Ishikawa (cell line): ENCODE measurements around the gene DIAPH3.

Source experiments
- CEBPB ChIP-seq: IDR thresholded peaks from 2 replicates; pipeline ENCODE4 v1.6.1; 2012
- CREB1 ChIP-seq: IDR thresholded peaks from 2 replicates; pipeline ENCODE4 v1.6.1; 2012; ENCODE audit warnings: low read depth
- EGR1 ChIP-seq: IDR thresholded peaks from 2 replicates; pipeline ENCODE4 v1.6.1; 2012
- EP300 ChIP-seq: IDR thresholded peaks from 2 replicates; pipeline ENCODE4 v1.6.1; 2012; ENCODE audit warnings: borderline replicate concordance
- FOXM1 ChIP-seq: IDR thresholded peaks from 2 replicates; pipeline ENCODE4 v1.6.1; 2012; ENCODE audit warnings: low read depth, borderline replicate concordance
- NFIC ChIP-seq: IDR thresholded peaks from 2 replicates; pipeline ENCODE4 v1.6.1; 2012
- RAD21 ChIP-seq: IDR thresholded peaks from 2 replicates; pipeline ENCODE4 v1.6.1; 2012; ENCODE audit warnings: low read depth
- REST ChIP-seq: IDR thresholded peaks from 2 replicates; pipeline ENCODE4 v1.6.1; 2012; ENCODE audit warnings: low read depth, mild to moderate bottlenecking
- TAF1 ChIP-seq: IDR thresholded peaks from 2 replicates; pipeline ENCODE4 v1.6.1; 2012; ENCODE audit warnings: low read depth, mild to moderate bottlenecking
- TCF12 ChIP-seq: IDR thresholded peaks from 2 replicates; pipeline ENCODE4 v1.6.1; 2012; ENCODE audit warnings: low read depth
- TEAD4 ChIP-seq: IDR thresholded peaks from 2 replicates; pipeline ENCODE4 v1.6.1; 2012
- USF1 ChIP-seq: IDR thresholded peaks from 2 replicates; pipeline ENCODE4 v1.6.1; 2012
- YY1 ChIP-seq: IDR thresholded peaks from 2 replicates; pipeline ENCODE4 v1.6.1; 2012; ENCODE audit warnings: low read depth
- ZBTB7A ChIP-seq: IDR thresholded peaks from 2 replicates; pipeline ENCODE4 v1.6.1; 2012; ENCODE audit warnings: low read depth
- TF ChIP-seq, protein P1 (sequence below): IDR thresholded peaks from 2 replicates; pipeline ENCODE4 v1.6.1; 2012

DIAPH3 gene

GRCh38 chr13:60169239-60170031, 5.7 kb upstream of the DIAPH3 start:
- TF ChIP-seq ZBTB7A (no peak), EGR1 (no peak), FOXM1 (no peak), REST (no peak), NFIC (no peak), TCF12 (no peak), CEBPB (no peak), EP300 (no peak)
- TF ChIP-seq, protein P1, sequence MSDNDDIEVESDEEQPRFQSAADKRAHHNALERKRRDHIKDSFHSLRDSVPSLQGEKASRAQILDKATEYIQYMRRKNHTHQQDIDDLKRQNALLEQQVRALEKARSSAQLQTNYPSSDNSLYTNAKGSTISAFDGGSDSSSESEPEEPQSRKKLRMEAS, result no peak

DNA sequence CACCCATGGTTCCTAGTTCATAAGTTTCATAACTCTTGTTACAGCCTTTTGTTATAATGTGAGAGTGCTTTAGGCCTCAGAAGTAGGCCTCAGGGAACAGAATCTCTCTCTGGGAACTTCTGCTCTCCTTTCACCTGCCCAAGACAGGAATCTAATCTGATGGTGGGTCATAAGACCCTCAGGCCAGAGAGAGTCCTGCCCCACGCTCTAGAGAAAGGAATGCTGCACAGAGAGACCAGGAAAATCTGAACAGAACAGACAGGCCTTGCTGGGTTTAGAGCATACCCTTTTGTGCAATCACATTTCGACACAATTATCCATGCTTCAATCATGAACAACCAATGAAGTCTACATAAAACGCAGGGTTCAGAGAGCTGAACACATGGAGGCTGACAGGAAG, 3.4 kb upstream of the DIAPH3 start:
- TF ChIP-seq REST (no peak), RAD21 (no peak), TCF12 (no peak), CREB1 (no peak), USF1 (no peak), FOXM1 (no peak), EP300 (no peak), TAF1 (no peak), YY1 (no peak), ZBTB7A (no peak), EGR1 (no peak), CEBPB (no peak), TEAD4 (no peak), NFIC (no peak)
- TF ChIP-seq, protein P1, result no peak

DNA sequence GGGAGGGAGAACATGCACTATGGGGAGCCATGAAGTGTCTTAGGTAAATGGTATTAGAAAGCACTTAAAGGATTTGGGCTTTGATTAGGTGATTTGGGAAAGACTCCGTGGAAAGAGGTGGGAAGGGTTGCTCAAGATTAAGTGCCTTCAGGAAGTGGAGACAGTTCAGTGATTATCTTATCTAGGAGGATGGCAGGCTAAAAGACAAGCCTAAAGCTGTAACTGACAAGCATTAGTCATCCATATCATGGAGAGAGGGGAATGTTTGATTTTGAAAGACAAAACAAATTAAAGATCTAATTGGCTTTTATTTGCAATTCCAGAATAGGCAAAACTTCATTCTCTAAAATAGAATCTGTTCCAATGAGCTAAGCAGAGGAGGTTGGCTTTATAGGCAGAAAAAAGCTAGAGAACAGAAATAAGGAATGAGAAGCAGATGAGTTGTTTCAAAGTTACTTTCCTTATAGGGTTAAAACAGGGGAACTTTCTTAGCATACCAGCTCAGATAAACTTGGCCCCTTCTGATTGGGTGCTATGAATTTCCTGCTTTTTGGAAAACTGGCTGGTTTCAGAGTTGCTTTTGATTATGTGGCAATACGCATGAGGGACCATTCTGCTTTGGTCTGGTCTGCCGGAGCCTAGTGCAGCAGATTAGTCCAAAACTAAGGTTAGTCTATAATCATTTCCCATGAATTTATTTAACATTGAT, 1.8 kb upstream of the DIAPH3 start:
- no peak for TF ChIP-seq NFIC
- no peak for TF ChIP-seq EP300
- TF ChIP-seq REST, result no peak
- TF ChIP-seq, protein P1, result no peak
- TF ChIP-seq CEBPB, result no peak
- no peak for TF ChIP-seq CREB1
- TF ChIP-seq FOXM1, result no peak
- no peak for TF ChIP-seq EGR1
- no peak for TF ChIP-seq ZBTB7A
- no peak for TF ChIP-seq TEAD4
- TF ChIP-seq RAD21, result no peak
- TF ChIP-seq TCF12, result no peak
- TF ChIP-seq TAF1, result no peak
- no peak for TF ChIP-seq YY1
- TF ChIP-seq USF1, result no peak
